HepG2 (cell line): ENCODE results near the gene CCDC170. TPM values are rescaled to one million over a fixed set of nuclear protein-coding genes. Genes with fewer than 3 reads are reported as not detected.

Source experiments
- ATAC-seq: fragments of 200-7000 bp; cut with Tn5 transposase; 3 replicates; pipeline ENCODE4 v1.9.1; 2020; ENCODE audit warnings: mild to moderate bottlenecking, moderate library complexity
- BruUV-seq: library from RNA; stranded (reverse); fragments of 400-500 nt; replicated peaks from 2 replicates; lab custom pipeline; 2021; lab: Mats Ljungman, UMichigan
- CTCF ChIA-PET: fragments of 300-600 bp; formaldehyde crosslinking; extraction: SDS; loops from one replicate; lab custom pipeline; 2021; ENCODE audit warnings: low total read pairs, inconsistent platforms, low intra/inter-chr PET ratio; lab: Yijun Ruan, JAX
- POLR2A ChIA-PET: fragments of 350-600 bp; sonication (Branson Sonifier 250); formaldehyde crosslinking; loops from one replicate; lab custom pipeline; 2020; ENCODE audit warnings: antibody characterized with exemption, inconsistent platforms; lab: Yijun Ruan, JAX
- DNase-seq: peaks from one replicate; pipeline ENCODE4 v3.0.0-alpha.2; 2015; ENCODE audit warnings: low spot score
- FAIRE-seq: peaks from 3 replicates; lab custom pipeline; 2011; peaks lifted over from hg19 to GRCh38; lab: Jason Lieb, UNC
- H2AFZ ChIP-seq: one replicate; pipeline ENCODE4 v1.6.1; 2011; ENCODE audit warnings: low read length, inconsistent platforms
- H3K27ac ChIP-seq: fragments of 300-600 bp; 3 replicates; pipeline ENCODE4 v1.8.0; 2011; ENCODE audit warnings: mixed run types, mild to moderate bottlenecking, mixed read lengths, low read length, inconsistent platforms; ENCODE audit not compliant: insufficient read depth; ENCODE audit errors: extremely low read length
- H3K27me3 ChIP-seq, 2 experiments: fragments of 200-600 bp in 1 of 2; 2 replicates in 1 of 2; 3 replicates in 1 of 2; pipeline versions ENCODE4 v1.6.0 to v1.8.0; 2011; ENCODE audit warnings: low read length in 2 of 2, mild to moderate bottlenecking in 2 of 2, moderate library complexity in 2 of 2, inconsistent platforms in 1 of 2; ENCODE audit not compliant: insufficient read depth in 2 of 2, control insufficient read depth in 1 of 2
- H3K36me3 ChIP-seq, 2 experiments: fragments of 200-600 bp in 1 of 2; replicated peaks in 1 of 2; 2 replicates in 1 of 2; 3 replicates in 1 of 2; pipeline versions ENCODE4 v1.5.1 to v1.8.0; 2011; ENCODE audit warnings: low read length in 2 of 2, inconsistent platforms in 1 of 2; ENCODE audit not compliant: insufficient read depth in 2 of 2, control insufficient read depth in 1 of 2
- H3K4me1 ChIP-seq: 2 replicates; pipeline ENCODE4 v1.5.1; 2012; ENCODE audit warnings: low read length, inconsistent platforms; ENCODE audit not compliant: insufficient read depth
- H3K4me2 ChIP-seq: 2 replicates; pipeline ENCODE4 v1.6.0; 2011; ENCODE audit warnings: low read depth, low read length, inconsistent platforms
- H3K4me3 ChIP-seq, 3 experiments: fragments of 200-600 bp in 1 of 3; sonication (generic), shearing (Covaris generic) in 1 of 3; replicated peaks in 1 of 3; 2 replicates each; pipeline ENCODE4 v1.5.1; 2011 to 2016; ENCODE audit warnings: low read length in 3 of 3, inconsistent platforms in 2 of 3, low read depth in 2 of 3, mild to moderate bottlenecking in 2 of 3, control low read depth in 1 of 3, mixed read lengths in 1 of 3; ENCODE audit not compliant: insufficient read depth in 1 of 3
- H3K79me2 ChIP-seq: one replicate; pipeline ENCODE4 v1.6.1; 2011; ENCODE audit warnings: low read length, inconsistent platforms; ENCODE audit not compliant: insufficient read depth
- H3K9ac ChIP-seq: 2 replicates; pipeline ENCODE4 v1.6.0; 2011; ENCODE audit warnings: mild to moderate bottlenecking, low read depth, low read length, inconsistent platforms; ENCODE audit not compliant: insufficient read depth
- H3K9me3 ChIP-seq: 2 replicates; pipeline ENCODE4 v1.5.1; 2012; ENCODE audit warnings: mild to moderate bottlenecking, low read length
- H4K20me1 ChIP-seq: 2 replicates; pipeline ENCODE4 v1.6.0; 2011; ENCODE audit warnings: inconsistent platforms, mild to moderate bottlenecking, low read length, moderate library complexity; ENCODE audit not compliant: insufficient read depth
- ZFP82 ChIP-seq: sonication (generic); formaldehyde crosslinking; IDR thresholded peaks from 2 replicates; pipeline ENCODE4 v1.5.1; 2020; ENCODE audit warnings: mild to moderate bottlenecking, missing genetic modification reagents, borderline replicate concordance
- ZNF34 ChIP-seq: sonication (generic); formaldehyde crosslinking; IDR thresholded peaks from 2 replicates; pipeline ENCODE4 v1.4.0; 2020; ENCODE audit warnings: mild to moderate bottlenecking, missing genetic modification reagents, borderline replicate concordance
- ZSCAN29 ChIP-seq: sonication (generic); formaldehyde crosslinking; conservative IDR thresholded peaks from 2 replicates; pipeline ENCODE4 v1.4.0; 2020; ENCODE audit warnings: mild to moderate bottlenecking, missing genetic modification reagents
- WGBS: methylation state at CpG from one replicate; pipeline ENCODE4 v1.1.6; 2017; ENCODE audit warnings: low lambda C conversion rate; 5-methylcytosine and 5-hydroxymethylcytosine counted together
- in situ Hi-C: cut with HindIII; loops from 2 replicates; pipeline ENCODE4 v1.10.0; 2017; ENCODE audit warnings: low pct_unique_long_range_greater_than_20kb; ENCODE audit not compliant: extremely low pct_ligation_motif_present
- intact Hi-C: fragments of 100-400 bp; cut with micrococcal nuclease; formaldehyde crosslinking; loops from one replicate; pipeline ENCODE4 v1.10.0; 2022; ENCODE audit not compliant: unreplicated experiment
- polyA plus RNA-seq, 8 experiments: library from polyadenylated mRNA; depleted of rRNA in 3 of 8; stranded (reverse) in 7 of 8; unstranded in 1 of 8; fragments of >200 nt; fragmentation: Illumina TruSeq in 4 of 8; extraction: Trizol in 4 of 8; gene quantifications; 2 replicates each; pipeline versions ENCODE4 v1.2.1 to v1.2.3, GENCODE V29; 2011 to 2016; ENCODE audit warnings: low read depth in 4 of 8, missing spikeins in 1 of 8, mixed read lengths in 1 of 8; ENCODE audit not compliant: insufficient read depth in 1 of 8
- total RNA-seq, 5 experiments: library from RNA; depleted of rRNA; stranded (reverse); fragments of >200 nt; fragmentation: Illumina TruSeq; extraction: Trizol; gene quantifications; 2 replicates each; pipeline ENCODE4 v1.2.3, GENCODE V29; 2016; ENCODE audit warnings: low read depth in 1 of 5
- TF ChIP-seq, protein P1 (sequence below): sonication (generic); formaldehyde crosslinking; IDR thresholded peaks from 2 replicates; pipeline ENCODE4 v1.9.0; 2021; ENCODE audit warnings: missing genetic modification reagents, borderline replicate concordance

Gene CCDC170
- total and polyA plus RNA-seq, 2 of the 13 experiments (the other 11 are each of a cell fraction or from before 2014, with no cell fraction given), result 0.90 to 5.1 TPM

DNA sequence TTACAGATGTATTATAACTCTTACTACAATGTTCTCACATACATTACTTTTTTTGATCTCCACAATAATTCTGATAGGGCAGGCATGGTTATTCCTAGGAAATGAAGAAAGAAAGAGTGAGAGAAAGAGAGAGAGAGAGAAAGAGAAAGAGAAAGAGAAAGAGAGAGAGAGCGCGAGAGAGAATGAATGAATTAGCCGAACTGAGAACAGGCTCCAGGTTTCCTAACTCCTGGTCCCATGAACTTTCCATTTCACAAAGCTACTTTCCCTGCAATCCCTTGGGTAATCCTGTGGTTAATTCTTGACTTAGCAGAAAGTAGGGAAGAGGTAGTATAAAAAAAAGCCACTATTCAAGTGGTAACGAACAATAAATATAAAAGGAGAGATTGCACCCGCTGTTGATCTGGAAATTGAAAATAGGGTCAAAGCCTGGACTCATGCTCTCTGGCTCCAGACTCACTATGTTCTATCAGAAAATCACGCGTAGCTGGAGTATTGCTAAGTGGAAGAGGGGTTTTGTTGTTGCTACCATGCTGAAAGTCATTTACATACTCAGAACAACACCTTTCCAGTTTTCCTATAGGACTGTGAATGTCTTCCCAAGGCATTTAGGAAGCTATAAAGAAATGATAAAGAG is 131.2 kb downstream of the CCDC170 start:
- no peaks in the 10 kb centered on the region for H4K20me1 ChIP-seq
- no peak overlapping the region for H3K9ac ChIP-seq
- no peak for TF ChIP-seq ZFP82 (CRISPR knock-in tag)
- TF ChIP-seq ZSCAN29, result no peak
- TF ChIP-seq, protein P1, sequence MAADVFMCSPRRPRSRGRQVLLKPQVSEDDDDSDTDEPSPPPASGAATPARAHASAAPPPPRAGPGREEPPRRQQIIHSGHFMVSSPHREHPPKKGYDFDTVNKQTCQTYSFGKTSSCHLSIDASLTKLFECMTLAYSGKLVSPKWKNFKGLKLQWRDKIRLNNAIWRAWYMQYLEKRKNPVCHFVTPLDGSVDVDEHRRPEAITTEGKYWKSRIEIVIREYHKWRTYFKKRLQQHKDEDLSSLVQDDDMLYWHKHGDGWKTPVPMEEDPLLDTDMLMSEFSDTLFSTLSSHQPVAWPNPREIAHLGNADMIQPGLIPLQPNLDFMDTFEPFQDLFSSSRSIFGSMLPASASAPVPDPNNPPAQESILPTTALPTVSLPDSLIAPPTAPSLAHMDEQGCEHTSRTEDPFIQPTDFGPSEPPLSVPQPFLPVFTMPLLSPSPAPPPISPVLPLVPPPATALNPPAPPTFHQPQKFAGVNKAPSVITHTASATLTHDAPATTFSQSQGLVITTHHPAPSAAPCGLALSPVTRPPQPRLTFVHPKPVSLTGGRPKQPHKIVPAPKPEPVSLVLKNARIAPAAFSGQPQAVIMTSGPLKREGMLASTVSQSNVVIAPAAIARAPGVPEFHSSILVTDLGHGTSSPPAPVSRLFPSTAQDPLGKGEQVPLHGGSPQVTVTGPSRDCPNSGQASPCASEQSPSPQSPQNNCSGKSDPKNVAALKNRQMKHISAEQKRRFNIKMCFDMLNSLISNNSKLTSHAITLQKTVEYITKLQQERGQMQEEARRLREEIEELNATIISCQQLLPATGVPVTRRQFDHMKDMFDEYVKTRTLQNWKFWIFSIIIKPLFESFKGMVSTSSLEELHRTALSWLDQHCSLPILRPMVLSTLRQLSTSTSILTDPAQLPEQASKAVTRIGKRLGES (CRISPR knock-in tag), result no peak
- TF ChIP-seq ZNF34 (CRISPR knock-in tag), result no peak
- ChIA-PET POLR2A (interaction anchor here (1.2 kb wide), 1 partner anchor 9 kb away, joined by 3 read pairs; no protein-coding TSS in a partner anchor), CTCF (no interaction called here)
- WGBS, result 95% methylated on average over 7 of the region's 7 CpGs
- H3K4me3 ChIP-seq, result no peak overlapping the region
- no TSS peak for BruUV-seq
- H2AFZ ChIP-seq, result no peak overlapping the region
- no peak for ATAC-seq
- H3K27me3 ChIP-seq, result no peaks in the 10 kb centered on the region
- intact Hi-C loops, result no loop called here
- no peak for FAIRE-seq
- H3K36me3 ChIP-seq, result no peaks in the 10 kb centered on the region
- H3K9me3 ChIP-seq, result no peaks in the 10 kb centered on the region
- no peak overlapping the region for H3K27ac ChIP-seq
- DNase-seq, result no peak
- in situ Hi-C loops, result no loop called here
- H3K4me2 ChIP-seq, result no peak overlapping the region
- H3K79me2 ChIP-seq, result no peaks in the 10 kb centered on the region
- H3K4me1 ChIP-seq, result peaks cover 12% of the 10 kb centered on the region
